Loucy (cell line): Measurements from ENCODE around the gene SLC16A9.
"Not testable (repeated sequence)": the region's sequence is repeated elsewhere in the genome, so short reads cannot be mapped to it uniquely, and the experiment has no call there.

Experiments used
- H2AFZ ChIP-seq: fragments of 200-600 bp; sonication (generic); 2 replicates; pipeline ENCODE4 v1.6.0; 2016; ENCODE audit warnings: antibody characterized with exemption, mild to moderate bottlenecking, low read length, moderate library complexity
- H3F3A ChIP-seq: fragments of 200-600 bp; 2 replicates; pipeline ENCODE4 v1.6.0; 2016; ENCODE audit warnings: antibody characterized with exemption, low read depth, mild to moderate bottlenecking
- H3K27me3 ChIP-seq: fragments of 200-600 bp; sonication (generic); 2 replicates; pipeline ENCODE4 v1.6.1; 2014; ENCODE audit warnings: low read length, mild to moderate bottlenecking; ENCODE audit not compliant: insufficient read depth, poor library complexity, severe bottlenecking
- H3K36me3 ChIP-seq: fragments of 200-600 bp; sonication (generic); 2 replicates; pipeline ENCODE4 v1.6.1; 2016; ENCODE audit warnings: low read length; ENCODE audit not compliant: insufficient read depth
- H3K4me1 ChIP-seq: fragments of 200-600 bp; sonication (generic); 2 replicates; pipeline ENCODE4 v1.5.1; 2014; ENCODE audit warnings: low read length, mild to moderate bottlenecking; ENCODE audit not compliant: insufficient read depth, poor library complexity, severe bottlenecking
- H3K4me2 ChIP-seq: fragments of 200-600 bp; sonication (generic); 2 replicates; pipeline ENCODE4 v1.6.0; 2014; ENCODE audit warnings: antibody characterized with exemption, low read length, low read depth, mild to moderate bottlenecking; ENCODE audit not compliant: poor library complexity, severe bottlenecking
- H3K4me3 ChIP-seq: fragments of 200-600 bp; sonication (generic); 2 replicates; pipeline ENCODE4 v1.5.1; 2014; ENCODE audit warnings: low read length, mild to moderate bottlenecking, mixed read lengths; ENCODE audit not compliant: poor library complexity, severe bottlenecking
- H3K79me2 ChIP-seq: fragments of 200-600 bp; sonication (generic); 2 replicates; pipeline ENCODE4 v1.6.1; 2014; ENCODE audit warnings: low read length; ENCODE audit not compliant: insufficient read depth
- H3K9ac ChIP-seq: fragments of 200-600 bp; sonication (generic); 2 replicates; pipeline ENCODE4 v1.6.0; 2014; ENCODE audit warnings: mild to moderate bottlenecking, low read depth, low read length, moderate library complexity; ENCODE audit not compliant: poor library complexity, severe bottlenecking
- H3K9me2 ChIP-seq: fragments of 200-600 bp; sonication (generic); replicated peaks from 2 replicates; pipeline ENCODE4 v1.6.1; 2016; ENCODE audit warnings: low read depth, low read length, mixed read lengths
- H3K9me3 ChIP-seq: fragments of 200-600 bp; sonication (generic); 2 replicates; pipeline ENCODE4 v1.6.1; 2014; ENCODE audit warnings: mild to moderate bottlenecking, antibody characterized with exemption, low read length, low read depth; ENCODE audit not compliant: insufficient read depth
- H4K20me1 ChIP-seq: fragments of 200-600 bp; sonication (generic); 2 replicates; pipeline ENCODE4 v1.6.0; 2014; ENCODE audit warnings: antibody characterized with exemption, low read length, mild to moderate bottlenecking; ENCODE audit not compliant: insufficient read depth, poor library complexity, severe bottlenecking
- EZH2phosphoT487 ChIP-seq: fragments of 200-600 bp; IDR thresholded peaks from 2 replicates; pipeline ENCODE4 v1.6.1; 2018; ENCODE audit warnings: antibody characterized with exemption, mild to moderate bottlenecking, moderate library complexity, borderline replicate concordance
- TF ChIP-seq, protein P1 (sequence below): fragments of 200-600 bp; sonication (generic); conservative IDR thresholded peaks from 2 replicates; pipeline ENCODE4 v1.5.1; 2014; ENCODE audit warnings: mild to moderate bottlenecking, antibody characterized with exemption, low read length

The SLC16A9 gene

DNA sequence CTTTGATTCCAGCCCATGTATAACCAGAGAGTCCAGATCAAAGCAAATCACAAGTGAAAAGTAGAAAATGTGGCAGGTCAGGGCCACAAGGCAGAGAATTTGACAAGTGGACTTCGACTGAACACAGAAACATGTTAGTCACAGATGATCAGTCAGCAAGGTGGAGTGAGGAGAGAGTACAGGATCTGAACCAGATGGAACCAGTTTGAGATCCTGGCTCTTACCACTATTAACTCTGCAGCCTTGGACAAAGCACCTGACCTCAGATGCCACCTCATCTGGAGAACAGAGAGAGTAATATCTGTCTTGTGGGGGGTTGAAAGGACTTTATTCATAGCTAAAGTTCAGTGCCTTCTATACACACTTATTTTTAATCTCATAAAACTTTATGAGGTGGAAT, 39.2 kb upstream of the SLC16A9 start:
- H2AFZ ChIP-seq: no peak overlapping the region
- no peaks in the 10 kb centered on the region for H3K27me3 ChIP-seq
- no peak for TF ChIP-seq EZH2phosphoT487
- TF ChIP-seq, protein P1, sequence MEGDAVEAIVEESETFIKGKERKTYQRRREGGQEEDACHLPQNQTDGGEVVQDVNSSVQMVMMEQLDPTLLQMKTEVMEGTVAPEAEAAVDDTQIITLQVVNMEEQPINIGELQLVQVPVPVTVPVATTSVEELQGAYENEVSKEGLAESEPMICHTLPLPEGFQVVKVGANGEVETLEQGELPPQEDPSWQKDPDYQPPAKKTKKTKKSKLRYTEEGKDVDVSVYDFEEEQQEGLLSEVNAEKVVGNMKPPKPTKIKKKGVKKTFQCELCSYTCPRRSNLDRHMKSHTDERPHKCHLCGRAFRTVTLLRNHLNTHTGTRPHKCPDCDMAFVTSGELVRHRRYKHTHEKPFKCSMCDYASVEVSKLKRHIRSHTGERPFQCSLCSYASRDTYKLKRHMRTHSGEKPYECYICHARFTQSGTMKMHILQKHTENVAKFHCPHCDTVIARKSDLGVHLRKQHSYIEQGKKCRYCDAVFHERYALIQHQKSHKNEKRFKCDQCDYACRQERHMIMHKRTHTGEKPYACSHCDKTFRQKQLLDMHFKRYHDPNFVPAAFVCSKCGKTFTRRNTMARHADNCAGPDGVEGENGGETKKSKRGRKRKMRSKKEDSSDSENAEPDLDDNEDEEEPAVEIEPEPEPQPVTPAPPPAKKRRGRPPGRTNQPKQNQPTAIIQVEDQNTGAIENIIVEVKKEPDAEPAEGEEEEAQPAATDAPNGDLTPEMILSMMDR: no peak
- H3K9ac ChIP-seq: no peak overlapping the region
- H3K4me3 ChIP-seq: no peak overlapping the region
- H3K36me3 ChIP-seq: no peaks in the 10 kb centered on the region
- no peak overlapping the region for H3K4me2 ChIP-seq
- H3F3A ChIP-seq: no peaks in the 10 kb centered on the region
- H3K79me2 ChIP-seq: no peaks in the 10 kb centered on the region
- H3K9me3 ChIP-seq: no peaks in the 10 kb centered on the region
- H3K9me2 ChIP-seq: no peaks in the 10 kb centered on the region
- no peaks in the 10 kb centered on the region for H3K4me1 ChIP-seq
- no peaks in the 10 kb centered on the region for H4K20me1 ChIP-seq

DNA sequence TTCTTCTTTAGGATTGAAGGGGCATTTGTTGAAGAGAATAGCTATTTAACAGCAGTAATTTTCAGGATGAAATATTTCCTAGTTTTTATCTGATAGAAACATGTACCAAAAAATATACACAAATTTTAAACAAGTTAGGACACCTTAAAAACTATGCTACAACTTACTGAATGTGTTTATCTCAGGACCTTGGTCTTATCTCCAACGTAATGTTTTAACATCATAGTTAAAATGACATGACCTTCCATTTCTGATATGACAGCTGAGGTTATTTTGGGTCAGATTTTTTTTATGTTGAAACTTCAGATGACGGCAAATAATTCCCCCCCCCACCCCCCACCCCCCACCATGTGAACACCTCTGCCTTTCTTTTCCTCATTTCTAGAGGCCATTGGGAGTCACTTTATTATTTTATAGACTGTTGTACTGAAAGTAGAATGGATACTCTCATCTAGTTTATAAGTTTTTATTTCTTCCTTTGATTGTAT, 35.6 kb upstream of the SLC16A9 start:
- H3K4me3 ChIP-seq: no peak overlapping the region
- no peaks in the 10 kb centered on the region for H3K9me2 ChIP-seq
- H3K27me3 ChIP-seq: no peaks in the 10 kb centered on the region
- H3K9ac ChIP-seq: no peak overlapping the region
- H3K4me1 ChIP-seq: no peaks in the 10 kb centered on the region
- H4K20me1 ChIP-seq: no peaks in the 10 kb centered on the region
- TF ChIP-seq EZH2phosphoT487: no peak
- TF ChIP-seq, protein P1: no peak
- no peaks in the 10 kb centered on the region for H3F3A ChIP-seq
- H3K4me2 ChIP-seq: no peak overlapping the region
- no peaks in the 10 kb centered on the region for H3K9me3 ChIP-seq
- H2AFZ ChIP-seq: no peak overlapping the region
- H3K36me3 ChIP-seq: no peaks in the 10 kb centered on the region
- no peaks in the 10 kb centered on the region for H3K79me2 ChIP-seq

DNA sequence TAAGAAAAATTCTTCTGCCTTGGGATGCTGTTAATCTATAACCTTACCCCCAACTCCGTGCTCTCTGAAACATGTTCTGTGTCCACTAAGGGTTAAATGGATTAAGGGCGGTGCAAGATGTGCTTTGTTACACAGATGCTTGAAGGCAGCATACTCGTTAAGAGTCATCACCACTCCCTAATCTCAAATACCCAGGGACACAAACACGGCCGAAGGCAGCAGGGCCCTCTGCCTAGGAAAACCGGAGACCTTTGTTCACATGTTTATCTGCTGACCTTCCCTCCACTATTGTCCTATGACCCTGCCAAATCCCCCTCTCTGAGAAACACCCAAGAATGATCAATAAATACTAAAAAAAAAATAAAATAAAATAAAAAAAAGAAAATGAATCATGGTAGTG, 35.1 kb upstream of the SLC16A9 start:
- not testable (repeated sequence) for H2AFZ ChIP-seq, H3K9ac ChIP-seq, H3K4me2 ChIP-seq, H3K4me1 ChIP-seq, H3K36me3 ChIP-seq, H3K9me2 ChIP-seq, H3K4me3 ChIP-seq, H4K20me1 ChIP-seq, H3F3A ChIP-seq, H3K79me2 ChIP-seq, H3K27me3 ChIP-seq, H3K9me3 ChIP-seq

DNA sequence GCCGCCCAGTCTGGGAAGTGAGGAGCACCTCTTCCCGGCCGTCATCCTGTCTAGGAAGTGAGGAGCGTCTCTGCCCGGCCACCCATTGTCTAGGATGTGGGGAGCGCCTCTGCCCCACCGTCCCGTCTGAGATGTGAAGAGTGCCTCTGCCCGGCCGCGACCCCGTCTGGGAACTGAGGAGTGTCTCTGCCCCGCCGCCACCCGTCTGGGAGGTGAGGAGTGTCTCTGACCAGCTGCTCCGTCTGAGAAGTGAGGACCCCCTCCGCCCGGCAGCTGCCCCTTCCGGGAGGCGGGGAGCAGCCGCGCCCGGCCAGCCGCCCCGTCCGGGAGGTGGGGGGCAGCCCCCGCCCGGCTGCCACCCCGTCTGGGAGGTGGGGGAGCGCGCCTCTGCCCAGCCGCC, 34.5 kb upstream of the SLC16A9 start:
- not testable (repeated sequence) for H2AFZ ChIP-seq, H3K36me3 ChIP-seq, H4K20me1 ChIP-seq, H3K79me2 ChIP-seq, H3F3A ChIP-seq, H3K4me1 ChIP-seq, H3K27me3 ChIP-seq, H3K9ac ChIP-seq, H3K4me3 ChIP-seq, H3K4me2 ChIP-seq, H3K9me3 ChIP-seq, H3K9me2 ChIP-seq
